ENCODE results near the gene PTPRT.

Gene PTPRT

GRCh38 chr20:42959996-42960395 is 229.7 kb downstream of the PTPRT start:
- no peak for DNase-seq (ENCODE audit: low read depth)
- H3K4me3 ChIP-seq (ENCODE audit: low read depth, low read length), result no peak overlapping the region
- TF ChIP-seq CTCF (IDR thresholded peaks at IDR 0.05; ENCODE audit: insufficient read depth, low read depth, low read length, missing control alignments), result no peak

GRCh38 chr20:42958367-42959069 is 231.2 kb downstream of the PTPRT start:
- no peak for DNase-seq (ENCODE audit: low read depth)
- H3K4me3 ChIP-seq (ENCODE audit: low read depth, low read length), result no peak overlapping the region
- no peak for TF ChIP-seq CTCF (IDR thresholded peaks at IDR 0.05; ENCODE audit: insufficient read depth, low read depth, low read length, missing control alignments)

DNA sequence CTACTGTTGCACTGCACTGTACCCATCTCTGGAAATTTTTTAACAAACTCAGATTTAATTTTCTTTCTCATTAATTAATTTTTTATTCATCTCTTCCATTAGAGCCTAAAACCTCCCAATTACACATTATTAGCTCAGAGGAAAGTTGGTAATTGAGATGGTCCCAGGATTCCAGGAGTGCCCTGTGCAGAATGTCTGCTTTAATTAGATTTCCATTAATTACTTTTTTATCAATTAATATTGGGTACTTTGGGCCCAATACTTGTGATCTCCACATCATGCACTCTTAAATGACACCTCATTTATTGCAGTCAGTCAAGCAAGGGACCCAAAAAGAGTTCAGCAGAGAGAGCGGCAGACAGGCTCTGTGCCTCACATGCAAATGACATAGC is 232.0 kb downstream of the PTPRT start:
- H3K4me3 ChIP-seq (ENCODE audit: low read depth, low read length), result no peak overlapping the region
- TF ChIP-seq CTCF (IDR thresholded peaks at IDR 0.05; ENCODE audit: insufficient read depth, low read depth, low read length, missing control alignments), result no peak
- DNase-seq (ENCODE audit: low read depth), result no peak

DNA sequence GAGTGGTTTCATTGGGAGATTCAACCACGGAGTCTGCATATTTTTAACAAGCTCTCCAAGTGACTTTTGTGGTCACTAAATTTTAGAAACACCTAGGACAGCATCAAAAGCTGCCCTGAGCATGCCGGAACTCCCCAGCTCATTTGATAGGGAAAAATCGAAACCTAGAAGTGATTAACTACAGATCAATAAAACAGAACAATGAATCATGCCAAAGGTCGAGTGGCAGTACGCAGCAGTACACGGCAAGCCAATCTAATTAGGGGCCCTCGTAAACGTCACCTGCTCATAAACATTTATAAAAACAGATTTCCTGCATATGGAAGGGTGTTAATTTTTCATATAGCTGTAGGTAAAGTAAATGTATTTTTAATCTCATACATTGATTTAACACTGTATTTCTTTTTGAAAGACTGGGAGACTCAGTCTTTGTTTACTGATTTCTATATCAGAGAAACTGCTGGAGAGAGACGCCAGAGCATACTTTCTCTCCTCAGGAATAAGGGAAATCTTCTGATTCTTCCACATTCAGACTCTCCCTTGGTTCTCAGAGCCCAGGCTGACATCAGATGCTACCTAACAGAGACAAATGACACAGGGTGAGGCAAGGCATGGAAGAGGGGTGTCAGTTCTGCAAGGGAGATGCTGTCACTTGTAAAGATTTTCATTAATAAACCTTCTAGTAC is 232.5 kb downstream of the PTPRT start:
- no peak for TF ChIP-seq CTCF (IDR thresholded peaks at IDR 0.05; ENCODE audit: insufficient read depth, low read depth, low read length, missing control alignments)
- no peak for DNase-seq (ENCODE audit: low read depth)
- H3K4me3 ChIP-seq (ENCODE audit: low read depth, low read length), result no peak overlapping the region

DNA sequence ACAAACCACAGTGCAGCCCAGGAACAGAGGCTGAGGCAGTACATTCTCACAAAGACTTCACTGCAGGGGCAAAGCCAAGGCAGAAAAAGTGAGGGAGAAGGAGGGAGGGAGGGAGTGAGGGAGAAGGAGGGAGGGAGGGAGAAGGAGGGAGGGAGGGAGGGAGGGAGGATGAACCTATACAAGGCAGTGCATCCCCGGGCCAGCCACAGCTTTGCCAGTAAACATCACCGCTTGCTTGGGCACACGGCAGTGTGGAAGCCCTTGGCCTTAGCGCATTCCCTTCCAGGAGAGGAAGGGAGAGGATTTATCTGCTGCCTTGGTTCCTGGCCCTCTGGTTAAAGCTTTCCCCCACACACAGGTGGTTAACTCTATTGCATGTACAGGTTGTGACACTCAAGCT is 234.0 kb downstream of the PTPRT start:
- DNase-seq (ENCODE audit: low read depth), result no peak
- H3K4me3 ChIP-seq (ENCODE audit: low read depth, low read length), result no peak overlapping the region
- TF ChIP-seq CTCF (IDR thresholded peaks at IDR 0.05; ENCODE audit: insufficient read depth, low read depth, low read length, missing control alignments), result no peak

- no peak overlapping the region for H3K4me3 ChIP-seq (ENCODE audit: low read depth, low read length)
- no peak for DNase-seq (ENCODE audit: low read depth)
- TF ChIP-seq CTCF (IDR thresholded peaks at IDR 0.05; ENCODE audit: insufficient read depth, low read depth, low read length, missing control alignments), result no peak
Measured at GRCh38 chr20:42954951-42955350, 234.8 kb downstream of the PTPRT start.
